Inflammatory macrophage treated with lipopolysaccharide for 4 hours (primary cell): ENCODE data around the gene ASIC4.

ENCODE experiments used
- DNase-seq: peaks from one replicate; pipeline ENCODE4 v3.0.0-alpha.2; 2020

ASIC4 gene

GRCh38 chr2:219570924-219571310, 56.6 kb downstream of the ASIC4 start:
- DNase-seq: no peak

DNA sequence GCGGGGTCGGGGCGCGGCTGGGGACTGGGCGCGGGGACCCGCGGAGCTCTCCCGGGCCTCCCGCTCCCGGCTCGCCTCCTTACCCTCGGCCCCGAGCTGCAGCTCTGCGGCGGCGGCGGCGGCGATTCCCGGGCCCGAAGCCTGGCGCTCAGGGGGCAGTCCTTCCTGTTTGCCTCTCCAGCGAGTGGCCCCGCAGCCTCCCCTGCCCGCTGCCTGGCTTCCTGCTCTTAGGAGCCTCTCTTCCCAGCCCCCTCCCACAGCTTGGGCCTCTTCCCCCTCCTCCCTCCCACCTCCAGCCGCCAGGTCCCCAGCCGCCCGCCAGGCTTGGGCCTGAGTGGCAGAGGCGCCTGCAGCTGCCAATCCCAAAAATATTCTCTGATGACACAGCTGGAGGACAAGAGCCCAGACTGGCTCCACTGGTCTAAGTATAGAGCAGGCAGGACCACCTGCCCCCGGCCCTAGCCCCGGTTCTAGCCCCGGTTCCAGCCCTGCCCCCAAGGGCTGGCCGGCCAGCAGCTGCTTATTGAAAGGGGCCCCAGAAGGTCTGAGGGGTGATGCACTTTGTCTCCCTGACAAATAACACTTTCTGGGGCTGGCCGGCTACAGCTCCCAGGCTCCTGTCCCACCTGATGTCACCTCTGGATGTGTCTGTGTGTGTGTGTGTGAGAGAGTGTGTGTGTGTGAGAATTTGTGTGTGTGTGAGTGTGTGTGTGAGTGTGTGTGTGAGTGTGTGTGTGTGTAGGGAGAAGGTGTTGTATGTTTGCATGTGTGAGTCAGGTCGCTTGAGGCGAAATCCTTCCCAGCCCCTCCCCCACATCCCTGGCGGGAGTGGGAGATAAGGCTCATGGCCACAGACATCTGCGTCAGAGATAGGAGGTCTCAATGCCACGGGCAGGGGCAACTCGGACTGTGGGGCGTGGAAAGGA, 57.3 kb downstream of the ASIC4 start, which contains the start of gene OBSL1:
OBSL1 (minus strand) TSS at position 229 of the 926 bp plus-strand sequence. CDS start 307 bp downstream, outside the sequence.
- DNase-seq: no peak

DNA sequence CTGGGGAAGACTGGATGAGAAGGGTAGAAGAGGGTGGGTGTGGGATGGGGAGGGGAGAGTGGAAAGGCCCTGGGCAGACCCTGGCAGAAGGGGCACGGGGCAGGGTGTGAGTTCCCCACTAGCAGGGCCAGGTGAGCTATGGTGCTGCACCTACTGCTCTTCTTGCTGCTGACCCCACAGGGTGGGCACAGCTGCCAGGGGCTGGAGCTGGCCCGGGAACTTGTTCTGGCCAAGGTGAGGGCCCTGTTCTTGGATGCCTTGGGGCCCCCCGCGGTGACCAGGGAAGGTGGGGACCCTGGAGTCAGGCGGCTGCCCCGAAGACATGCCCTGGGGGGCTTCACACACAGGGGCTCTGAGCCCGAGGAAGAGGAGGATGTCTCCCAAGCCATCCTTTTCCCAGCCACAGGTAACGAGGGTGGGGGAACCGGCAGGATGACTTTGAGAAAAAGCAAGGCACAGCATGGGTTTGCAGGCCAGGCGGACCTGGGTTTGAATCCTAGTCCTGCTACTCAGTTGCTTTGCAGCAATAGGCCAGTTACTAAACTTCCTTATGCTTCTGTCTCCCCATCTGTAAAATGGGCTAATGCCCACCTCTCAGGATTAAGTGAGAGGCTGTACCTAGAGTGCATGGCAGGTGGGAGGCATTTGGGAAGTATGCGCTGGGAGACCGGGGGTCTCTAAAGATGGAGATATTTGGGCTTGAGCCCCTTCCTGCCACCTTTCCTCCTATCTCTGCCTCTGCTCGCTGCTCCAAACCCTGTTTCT, 58.1 kb downstream of the ASIC4 start, which contains the start of gene INHA:
INHA (plus strand) TSS at position 74 of the 765 bp plus-strand sequence; CDS start at position 139, 65 bp downstream.
- no peak for DNase-seq

GRCh38 chr2:219573166-219573565, 58.9 kb downstream of the ASIC4 start:
- no peak for DNase-seq

DNA sequence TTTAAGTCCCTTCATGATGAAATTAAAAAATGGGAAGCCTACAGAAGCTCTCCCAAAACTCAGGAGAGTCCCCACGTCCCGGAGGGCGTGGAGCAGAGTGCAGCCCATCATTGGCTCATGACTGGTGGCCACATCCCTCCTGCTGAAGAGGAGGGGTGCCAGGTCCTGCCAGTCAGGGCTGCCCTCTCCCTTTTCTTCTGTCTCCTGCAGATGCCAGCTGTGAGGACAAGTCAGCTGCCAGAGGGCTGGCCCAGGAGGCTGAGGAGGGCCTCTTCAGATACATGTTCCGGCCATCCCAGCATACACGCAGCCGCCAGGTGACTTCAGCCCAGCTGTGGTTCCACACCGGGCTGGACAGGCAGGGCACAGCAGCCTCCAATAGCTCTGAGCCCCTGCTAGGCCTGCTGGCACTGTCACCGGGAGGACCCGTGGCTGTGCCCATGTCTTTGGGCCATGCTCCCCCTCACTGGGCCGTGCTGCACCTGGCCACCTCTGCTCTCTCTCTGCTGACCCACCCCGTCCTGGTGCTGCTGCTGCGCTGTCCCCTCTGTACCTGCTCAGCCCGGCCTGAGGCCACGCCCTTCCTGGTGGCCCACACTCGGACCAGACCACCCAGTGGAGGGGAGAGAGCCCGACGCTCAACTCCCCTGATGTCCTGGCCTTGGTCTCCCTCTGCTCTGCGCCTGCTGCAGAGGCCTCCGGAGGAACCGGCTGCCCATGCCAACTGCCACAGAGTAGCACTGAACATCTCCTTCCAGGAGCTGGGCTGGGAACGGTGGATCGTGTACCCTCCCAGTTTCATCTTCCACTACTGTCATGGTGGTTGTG, 60.4 kb downstream of the ASIC4 start:
- no peak for DNase-seq

DNA sequence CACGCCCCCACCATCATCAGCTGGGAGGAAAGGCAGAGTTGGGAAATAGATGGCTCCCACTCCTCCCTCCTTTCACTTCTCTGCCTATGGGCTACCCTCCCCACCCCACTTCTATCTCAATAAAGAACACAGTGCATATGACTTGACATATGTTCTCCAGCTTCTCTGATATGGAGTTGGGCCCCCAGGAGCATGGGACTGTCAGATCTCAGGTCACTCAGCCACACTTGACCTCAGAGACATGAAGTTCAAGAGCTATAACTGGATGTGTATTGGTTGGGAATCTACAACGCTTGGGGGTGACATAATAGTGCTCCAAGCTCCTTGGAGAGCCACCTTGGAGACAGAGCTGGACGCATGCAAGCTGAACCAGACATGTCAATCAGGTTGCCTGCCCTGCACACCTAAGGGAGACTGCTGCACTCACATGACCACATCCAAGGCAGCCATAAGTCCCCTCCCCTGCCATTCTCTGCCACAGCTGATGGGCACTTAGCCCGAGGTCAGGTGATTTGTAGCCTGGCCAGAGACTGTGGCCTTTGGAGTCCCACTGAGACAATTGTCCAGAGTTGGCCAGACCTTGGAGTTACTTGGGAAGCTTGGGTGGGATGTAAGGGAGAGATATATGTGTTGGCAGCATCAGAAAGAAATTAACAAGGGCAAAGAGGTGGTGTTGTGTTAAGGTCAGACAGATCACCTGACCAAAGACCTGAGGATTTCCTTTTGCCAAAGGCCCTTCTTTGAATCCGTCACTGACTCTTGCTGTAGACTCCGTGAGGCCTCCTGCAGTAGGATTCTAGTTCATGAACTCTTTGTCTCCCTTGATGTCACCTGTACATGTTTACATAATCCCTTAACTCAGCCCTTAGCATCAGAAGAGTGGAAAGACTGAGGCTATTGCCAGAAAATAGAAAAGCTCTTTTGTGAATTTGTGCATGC, 61.6 kb downstream of the ASIC4 start:
- DNase-seq: no peak

GRCh38 chr2:219576505-219577388, 62.5 kb downstream of the ASIC4 start:
- DNase-seq: no peak

DNA sequence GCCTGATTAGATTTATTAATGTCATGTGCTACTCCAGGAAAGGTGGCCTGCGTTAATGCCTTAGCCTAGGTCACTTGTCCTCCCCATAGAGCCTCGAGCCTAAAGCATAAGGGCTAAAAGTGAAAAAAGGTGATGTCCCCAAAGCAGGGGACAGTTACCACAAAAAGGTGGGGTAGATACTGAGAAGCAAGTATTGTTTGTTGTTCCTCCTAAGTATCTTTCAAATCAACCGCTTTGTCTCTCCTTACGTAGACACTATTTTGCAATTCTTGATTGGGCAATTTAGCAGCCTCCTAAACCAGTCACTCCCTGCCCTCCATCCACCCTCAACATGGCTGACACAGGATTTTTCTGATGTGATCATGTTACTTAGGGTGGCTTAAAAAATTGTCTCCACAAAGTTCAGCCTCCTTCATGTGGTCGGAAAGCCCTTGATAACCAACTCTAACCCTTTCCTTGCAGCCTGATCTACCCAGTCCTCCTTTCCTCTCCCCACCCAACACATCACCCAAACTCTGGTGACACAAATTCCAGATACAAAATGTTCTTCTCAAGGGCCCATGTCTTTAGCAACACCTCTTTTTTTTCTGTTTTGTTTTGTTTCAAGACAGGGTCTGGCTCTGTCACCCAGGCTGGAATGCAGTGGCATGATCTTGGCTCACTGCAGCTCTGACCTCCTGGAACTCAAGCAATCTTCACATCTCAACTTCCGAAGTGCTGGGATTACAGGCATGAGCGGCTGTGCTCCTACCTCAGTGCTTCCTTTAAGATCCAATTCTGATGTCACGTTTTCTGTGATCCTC, 64.7 kb downstream of the ASIC4 start:
- peak; percentile 78 for DNase-seq

GRCh38 chr2:219581346-219581745, 67.1 kb downstream of the ASIC4 start:
- DNase-seq: no peak
